NB4 (cell line): Measurements from ENCODE around the gene KCNQ5.

ENCODE experiments used
- DNase-seq: peaks from one replicate; pipeline ENCODE4 v3.0.0; 2010; ENCODE audit warnings: low read depth
- H3K4me3 ChIP-seq: one replicate; pipeline ENCODE4 v1.5.1; 2011; ENCODE audit warnings: mild to moderate bottlenecking, low read depth, low read length, moderate library complexity
- CTCF ChIP-seq: IDR thresholded peaks from one replicate; pipeline ENCODE4 v1.5.1; 2012; ENCODE audit warnings: low read depth, low read length
- MAX ChIP-seq: IDR thresholded peaks from 2 replicates; pipeline ENCODE4 v1.6.1; 2011; ENCODE audit warnings: low read depth, low read length
- MYC ChIP-seq: IDR thresholded peaks from 2 replicates; pipeline ENCODE4 v1.6.1; 2011; ENCODE audit warnings: low read depth, low read length
- POLR2A ChIP-seq: IDR thresholded peaks from 2 replicates; pipeline ENCODE4 v1.6.1; 2011; ENCODE audit warnings: mild to moderate bottlenecking; ENCODE audit not compliant: insufficient read length; ENCODE audit errors: extremely low read depth

The KCNQ5 gene

GRCh38 chr6:72646604-72647485 lies 25.0 kb downstream of the KCNQ5 start:
- TF ChIP-seq POLR2A = no peak
- no peak for TF ChIP-seq CTCF
- TF ChIP-seq MYC = no peak
- no peak for TF ChIP-seq MAX
- no peak for DNase-seq
- H3K4me3 ChIP-seq = no peak overlapping the region

- no peak for DNase-seq
These were observed 25.6 kb downstream of the KCNQ5 start for GRCh38 chr6:72647489-72647888.

GRCh38 chr6:72649032-72649984 lies 27.4 kb downstream of the KCNQ5 start:
- TF ChIP-seq MAX (no peak), CTCF (no peak), MYC (no peak), POLR2A (no peak)
- no peak overlapping the region for H3K4me3 ChIP-seq
- DNase-seq = no peak

More at GRCh38 chr6:72647489-72647888, 25.6 kb downstream of the KCNQ5 start:
- no peak overlapping the region for H3K4me3 ChIP-seq
- TF ChIP-seq CTCF = no peak
- no peak for TF ChIP-seq MYC
- TF ChIP-seq POLR2A = no peak

GRCh38 chr6:72650081-72650745 lies 28.3 kb downstream of the KCNQ5 start:
- no peak for TF ChIP-seq MAX
- no peak for TF ChIP-seq MYC
- TF ChIP-seq CTCF = no peak
- TF ChIP-seq POLR2A = no peak
- H3K4me3 ChIP-seq = no peak overlapping the region
- no peak for DNase-seq

- TF ChIP-seq CTCF (no peak), MAX (no peak), MYC (no peak), POLR2A (no peak)
- no peak overlapping the region for H3K4me3 ChIP-seq
- no peak for DNase-seq
These were observed 29.3 kb downstream of the KCNQ5 start for GRCh38 chr6:72651174-72651573.
